Breast epithelium (tissue), 4 donors: Measurements from ENCODE around the gene ZMYM2. TPM values are rescaled to one million over a fixed set of nuclear protein-coding genes. Genes with fewer than 3 reads are reported as not detected.

Source experiments
- DNase-seq, 2 donors: peaks; one replicate each; pipeline ENCODE4 v3.0.0-alpha.2; 2019; ENCODE audit warnings: low spot score in 2 of 2
- H3K27ac ChIP-seq, 2 donors: fragments of 200-600 bp; sonication (generic) in 1 of 2; one replicate each; pipeline ENCODE4 v1.5.1; 2016 to 2019; ENCODE audit warnings: mild to moderate bottlenecking in 1 of 2
- H3K27me3 ChIP-seq, 2 donors: fragments of 200-600 bp; sonication (generic) in 1 of 2; one replicate each; pipeline versions ENCODE4 v1.5.1 to v1.6.0; 2017 to 2019; ENCODE audit warnings: control low read depth in 1 of 2, mild to moderate bottlenecking in 1 of 2
- H3K36me3 ChIP-seq: fragments of 200-600 bp; one replicate; pipeline ENCODE4 v1.5.1; 2019
- H3K4me1 ChIP-seq, 2 donors: fragments of 200-600 bp; sonication (generic); one replicate each; pipeline ENCODE4 v1.5.1; 2016 to 2019; ENCODE audit warnings: control low read depth in 1 of 2
- H3K4me3 ChIP-seq, 3 donors: fragments of 200-600 bp; sonication (generic); 1 replicate in 2 of 3; 2 replicates in 1 of 3; pipeline ENCODE4 v1.5.1; 2016 to 2019; ENCODE audit warnings: mild to moderate bottlenecking in 3 of 3, moderate library complexity in 2 of 3
- H3K9me3 ChIP-seq, 2 donors: fragments of 200-600 bp; sonication (generic) in 1 of 2; one replicate each; pipeline ENCODE4 v1.5.1; 2016 to 2019; ENCODE audit warnings: control low read depth in 1 of 2
- POLR2A ChIP-seq: fragments of 450-650 bp; IDR thresholded peaks from one replicate; pipeline ENCODE4 v1.6.1; 2016; ENCODE audit warnings: antibody characterized with exemption, mild to moderate bottlenecking, moderate library complexity
- POLR2AphosphoS5 ChIP-seq, 3 donors: sonication (generic); formaldehyde crosslinking; IDR thresholded peaks; one replicate each; pipeline ENCODE4 v1.6.1; 2017; ENCODE audit warnings: antibody characterized with exemption in 3 of 3
- intact Hi-C: fragments of 100-400 bp; cut with DNase I; formaldehyde crosslinking; loops from one replicate; pipeline ENCODE4 v1.15.1; 2023; ENCODE audit warnings: low total_unique reads
- total RNA-seq, 3 donors: library from RNA; depleted of rRNA; stranded (reverse); fragments of >200 nt; gene quantifications; one replicate each; pipeline ENCODE4 v1.1.0, GENCODE V29; 2016
- TF ChIP-seq, protein P1 (sequence below), 3 donors: fragments of 450-650 bp; IDR thresholded peaks; one replicate each; pipeline ENCODE4 v1.5.1; 2016 to 2017; ENCODE audit warnings: antibody characterized with exemption in 3 of 3, mild to moderate bottlenecking in 3 of 3, moderate library complexity in 3 of 3

Gene ZMYM2
- total RNA-seq, 3 donors from 2014 or later, result 76.5 to 118 (median 93.1) TPM

DNA sequence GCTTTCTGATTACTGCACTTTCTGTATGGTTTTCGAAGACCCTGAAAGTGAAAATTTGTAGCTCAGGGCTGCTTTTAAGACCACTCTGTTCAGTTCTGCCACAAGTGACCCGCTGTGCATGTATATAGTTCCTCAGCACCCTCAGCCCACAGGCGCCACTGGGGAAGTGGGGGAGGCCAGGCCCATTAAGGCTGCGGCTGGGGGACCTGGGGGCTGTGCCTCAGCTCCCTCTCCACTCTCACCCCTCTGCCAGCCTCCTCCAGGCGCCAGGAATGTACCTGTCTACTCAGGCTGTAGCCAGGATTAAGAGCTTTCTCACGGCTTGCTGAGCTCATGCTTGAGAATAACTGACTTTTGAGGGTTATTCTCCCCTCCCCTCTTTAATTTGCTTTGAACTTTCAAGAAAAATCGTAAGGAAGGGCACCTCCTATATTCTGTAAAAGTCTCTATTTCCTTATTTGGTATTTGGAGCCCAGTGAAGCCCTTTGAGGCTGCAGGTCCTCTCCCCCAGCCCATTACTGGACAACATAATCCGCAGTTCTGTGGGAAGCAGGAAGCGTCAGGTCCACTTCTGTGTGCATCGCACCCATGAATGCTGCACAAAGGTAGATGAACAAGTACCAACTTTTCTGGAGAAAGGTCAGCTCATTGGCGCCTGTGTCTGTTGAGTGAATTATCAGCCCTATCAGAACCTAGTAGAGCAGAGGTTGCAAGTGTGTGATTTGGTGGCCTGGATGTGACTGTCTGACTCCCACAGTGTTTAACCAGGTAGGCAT lies 172.7 kb downstream of the ZMYM2 start:
- no peak overlapping the region for H3K27ac ChIP-seq
- intact Hi-C loops, result no loop called here
- H3K4me3 ChIP-seq, result no peak overlapping the region
- H3K36me3 ChIP-seq, result no peaks in the 10 kb centered on the region
- DNase-seq, result no peak
- H3K9me3 ChIP-seq, result no peaks in the 10 kb centered on the region
- peaks cover 5 to 18% of the 10 kb centered on the region in 2 donors for H3K27me3 ChIP-seq
- H3K4me1 ChIP-seq, result no peaks in the 10 kb centered on the region
- TF ChIP-seq POLR2AphosphoS5 (IDR thresholded peaks at IDR 0.05) (no peak), POLR2A (no peak)
- TF ChIP-seq, protein P1, sequence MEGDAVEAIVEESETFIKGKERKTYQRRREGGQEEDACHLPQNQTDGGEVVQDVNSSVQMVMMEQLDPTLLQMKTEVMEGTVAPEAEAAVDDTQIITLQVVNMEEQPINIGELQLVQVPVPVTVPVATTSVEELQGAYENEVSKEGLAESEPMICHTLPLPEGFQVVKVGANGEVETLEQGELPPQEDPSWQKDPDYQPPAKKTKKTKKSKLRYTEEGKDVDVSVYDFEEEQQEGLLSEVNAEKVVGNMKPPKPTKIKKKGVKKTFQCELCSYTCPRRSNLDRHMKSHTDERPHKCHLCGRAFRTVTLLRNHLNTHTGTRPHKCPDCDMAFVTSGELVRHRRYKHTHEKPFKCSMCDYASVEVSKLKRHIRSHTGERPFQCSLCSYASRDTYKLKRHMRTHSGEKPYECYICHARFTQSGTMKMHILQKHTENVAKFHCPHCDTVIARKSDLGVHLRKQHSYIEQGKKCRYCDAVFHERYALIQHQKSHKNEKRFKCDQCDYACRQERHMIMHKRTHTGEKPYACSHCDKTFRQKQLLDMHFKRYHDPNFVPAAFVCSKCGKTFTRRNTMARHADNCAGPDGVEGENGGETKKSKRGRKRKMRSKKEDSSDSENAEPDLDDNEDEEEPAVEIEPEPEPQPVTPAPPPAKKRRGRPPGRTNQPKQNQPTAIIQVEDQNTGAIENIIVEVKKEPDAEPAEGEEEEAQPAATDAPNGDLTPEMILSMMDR (IDR thresholded peaks at IDR 0.05), result no peak

- intact Hi-C loops, result no loop called here
These were observed 173.6 kb downstream of the ZMYM2 start for GRCh38 chr13:20132052-20132634.

DNA sequence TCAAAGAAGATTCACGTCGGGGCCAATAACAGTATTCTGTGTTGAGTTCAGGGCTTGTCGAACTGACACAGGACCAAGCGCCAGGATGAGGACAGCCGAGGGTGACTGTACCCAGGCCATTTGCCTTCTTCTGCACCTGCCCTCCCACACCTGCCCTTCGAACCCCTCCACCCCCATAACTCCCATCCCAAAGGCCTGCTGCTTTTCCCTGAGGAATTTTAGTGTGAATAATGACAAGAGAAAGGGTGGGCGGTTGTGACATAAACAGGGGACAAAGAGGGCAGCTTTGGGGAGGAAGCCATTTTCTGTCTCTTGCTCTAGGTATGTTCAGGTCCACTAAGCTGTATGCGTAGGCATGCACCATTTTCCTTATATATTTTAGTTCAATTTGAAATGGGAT lies 176.2 kb downstream of the ZMYM2 start:
- no peak overlapping the region for H3K27ac ChIP-seq
- H3K4me1 ChIP-seq, result no peaks in the 10 kb centered on the region
- H3K36me3 ChIP-seq, result no peaks in the 10 kb centered on the region
- no peak for TF ChIP-seq POLR2A
- H3K27me3 ChIP-seq, result peaks cover 6 to 39% of the 10 kb centered on the region in 2 donors
- H3K4me3 ChIP-seq, result no peak overlapping the region
- DNase-seq, result no peak
- intact Hi-C loops, result no loop called here
- H3K9me3 ChIP-seq, result no peaks in the 10 kb centered on the region

More at GRCh38 chr13:20132052-20132634, 173.6 kb downstream of the ZMYM2 start:
- Histone ChIP-seq H3K27ac (no peak overlapping the region), H3K4me1 (no peaks in the 10 kb centered on the region), H3K4me3 (no peak overlapping the region), H3K36me3 (no peaks in the 10 kb centered on the region), H3K9me3 (no peaks in the 10 kb centered on the region), H3K27me3 (peaks cover 6 to 27% of the 10 kb centered on the region in 2 donors)
- no peak for TF ChIP-seq POLR2A
- TF ChIP-seq POLR2AphosphoS5 (IDR thresholded peaks at IDR 0.05), result no peak
- TF ChIP-seq, protein P1 (IDR thresholded peaks at IDR 0.05), result no peak
- no peak for DNase-seq

- Histone ChIP-seq H3K4me3 (no peak overlapping the region), H3K27me3 (peaks cover 7 to 62% of the 10 kb centered on the region in 2 donors), H3K9me3 (no peaks in the 10 kb centered on the region), H3K36me3 (no peaks in the 10 kb centered on the region), H3K27ac (no peak overlapping the region), H3K4me1 (no peaks in the 10 kb centered on the region)
- intact Hi-C loops, result no loop called here
- no peak for TF ChIP-seq POLR2AphosphoS5 (IDR thresholded peaks at IDR 0.05)
- no peak for TF ChIP-seq POLR2A
- TF ChIP-seq, protein P1 (IDR thresholded peaks at IDR 0.05), result no peak
- no peak for DNase-seq
These were observed 178.5 kb downstream of the ZMYM2 start for GRCh38 chr13:20136781-20137703.

DNA sequence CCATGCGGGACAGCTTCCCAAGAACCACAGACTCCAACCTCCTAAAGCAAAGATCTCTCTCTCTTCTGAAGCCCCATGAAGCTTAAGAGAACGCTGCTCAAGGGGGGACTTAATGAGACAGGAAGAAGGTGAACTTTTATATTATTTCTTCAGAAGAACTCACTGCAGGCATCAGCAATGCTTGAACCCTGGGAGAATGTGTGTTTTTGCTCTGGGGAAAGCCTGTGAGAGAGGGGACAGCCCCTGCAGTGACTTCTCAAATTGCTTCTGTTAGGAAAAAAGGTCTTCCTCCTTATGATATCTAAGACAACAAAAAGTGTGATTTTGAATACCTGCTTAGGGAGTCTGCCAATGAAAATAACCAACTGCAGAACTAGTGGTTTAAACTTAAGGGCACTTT lies 179.3 kb downstream of the ZMYM2 start:
- TF ChIP-seq POLR2AphosphoS5 (IDR thresholded peaks at IDR 0.05), result no peak
- TF ChIP-seq POLR2A, result no peak
- TF ChIP-seq, protein P1 (IDR thresholded peaks at IDR 0.05), result no peak
- Histone ChIP-seq H3K27me3 (peaks cover 11 to 71% of the 10 kb centered on the region in 2 donors), H3K27ac (no peak overlapping the region), H3K36me3 (no peaks in the 10 kb centered on the region), H3K4me1 (no peaks in the 10 kb centered on the region), H3K4me3 (no peak overlapping the region), H3K9me3 (no peaks in the 10 kb centered on the region)
- intact Hi-C loops, result no loop called here
- DNase-seq, result no peak
